ENCODE data around the gene EIF2S3.

DNA sequence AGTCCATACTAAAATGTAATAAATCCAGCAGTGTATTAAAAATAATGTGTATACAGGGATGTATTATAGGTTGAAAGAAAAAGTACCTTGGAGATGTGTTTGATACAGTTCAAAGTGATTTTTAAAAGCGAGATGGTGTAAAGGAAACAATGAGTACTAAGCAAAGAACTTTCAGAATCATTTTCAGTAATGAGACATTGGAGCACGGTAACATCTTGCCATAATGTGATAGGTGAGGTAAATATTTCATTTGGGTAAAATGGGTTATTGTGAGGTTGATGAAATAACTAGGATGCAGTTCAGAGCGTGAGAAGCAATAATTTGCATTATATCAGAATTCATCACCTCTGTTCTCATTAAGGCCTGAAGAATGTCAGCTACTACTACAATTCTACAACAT, 25.9 kb downstream of the EIF2S3 start:
- no peak for TF ChIP-seq POLR2A (IDR thresholded peaks at IDR 0.05)
- TF ChIP-seq, protein P1, sequence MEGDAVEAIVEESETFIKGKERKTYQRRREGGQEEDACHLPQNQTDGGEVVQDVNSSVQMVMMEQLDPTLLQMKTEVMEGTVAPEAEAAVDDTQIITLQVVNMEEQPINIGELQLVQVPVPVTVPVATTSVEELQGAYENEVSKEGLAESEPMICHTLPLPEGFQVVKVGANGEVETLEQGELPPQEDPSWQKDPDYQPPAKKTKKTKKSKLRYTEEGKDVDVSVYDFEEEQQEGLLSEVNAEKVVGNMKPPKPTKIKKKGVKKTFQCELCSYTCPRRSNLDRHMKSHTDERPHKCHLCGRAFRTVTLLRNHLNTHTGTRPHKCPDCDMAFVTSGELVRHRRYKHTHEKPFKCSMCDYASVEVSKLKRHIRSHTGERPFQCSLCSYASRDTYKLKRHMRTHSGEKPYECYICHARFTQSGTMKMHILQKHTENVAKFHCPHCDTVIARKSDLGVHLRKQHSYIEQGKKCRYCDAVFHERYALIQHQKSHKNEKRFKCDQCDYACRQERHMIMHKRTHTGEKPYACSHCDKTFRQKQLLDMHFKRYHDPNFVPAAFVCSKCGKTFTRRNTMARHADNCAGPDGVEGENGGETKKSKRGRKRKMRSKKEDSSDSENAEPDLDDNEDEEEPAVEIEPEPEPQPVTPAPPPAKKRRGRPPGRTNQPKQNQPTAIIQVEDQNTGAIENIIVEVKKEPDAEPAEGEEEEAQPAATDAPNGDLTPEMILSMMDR (IDR thresholded peaks at IDR 0.05), result no peak
- no peak for TF ChIP-seq EP300 (IDR thresholded peaks at IDR 0.05)

Measured in ovary (tissue), 3 donors.